GM18870 (cell line): ENCODE results near the gene NUDT15.
"Not testable (repeated sequence)": the region's sequence is repeated elsewhere in the genome, so short reads cannot be mapped to it uniquely, and the experiment has no call there.

Source experiments
- ATAC-seq: cut with Tn5 transposase; IDR thresholded peaks from one replicate; pipeline ENCODE4 v1.9.1; 2021; ENCODE audit warnings: moderate library complexity; ENCODE audit not compliant: unreplicated experiment

The NUDT15 gene

DNA sequence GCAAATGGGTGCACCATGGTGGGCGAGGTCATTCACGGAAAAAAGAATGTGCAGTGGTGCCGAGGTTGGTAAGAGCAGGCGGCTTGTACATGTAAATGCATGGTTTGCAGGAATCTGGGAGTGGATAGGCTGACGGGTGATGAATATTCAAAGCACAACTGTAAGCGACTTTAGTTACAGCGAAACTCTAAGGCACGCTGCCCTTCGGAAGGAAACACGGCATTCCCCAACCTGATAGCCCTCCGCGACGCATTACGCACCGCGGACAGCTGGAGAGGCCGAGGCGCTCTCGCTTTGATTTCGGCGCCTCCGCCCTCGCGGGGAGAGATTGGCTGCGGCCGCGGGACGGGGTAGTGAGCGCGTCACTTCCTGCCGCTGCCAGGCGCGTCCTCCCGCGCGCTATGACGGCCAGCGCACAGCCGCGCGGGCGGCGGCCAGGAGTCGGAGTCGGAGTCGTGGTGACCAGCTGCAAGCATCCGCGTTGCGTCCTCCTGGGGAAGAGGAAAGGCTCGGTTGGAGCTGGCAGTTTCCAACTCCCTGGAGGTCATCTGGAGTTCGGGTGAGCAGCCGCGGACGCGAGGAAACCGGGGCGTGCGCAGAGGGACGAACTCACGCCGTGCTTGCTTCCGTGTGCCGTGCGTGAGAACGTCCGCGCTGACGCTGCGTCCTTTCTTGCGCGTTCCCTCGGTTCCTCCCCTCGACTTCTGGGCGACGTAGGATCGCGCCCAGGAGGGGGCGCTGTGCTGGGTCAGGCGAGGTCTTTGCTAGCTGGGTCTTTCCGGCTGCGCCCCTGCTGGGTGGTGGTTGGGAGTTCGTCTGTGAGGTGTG is at the start of gene NUDT15:
Gene NUDT15 (plus strand): TSS at position 381 of the 828 bp plus-strand sequence. CDS start 21 bp downstream, at position 402.
- ATAC-seq: peak; percentile 81

- ATAC-seq: no peak
Observed at GRCh38 chr13:47990427-47990826, 47.1 kb upstream of the NUDT15 start.

GRCh38 chr13:47990920-47991466 is 46.5 kb upstream of the NUDT15 start:
- ATAC-seq: no peak

GRCh38 chr13:47991859-47992258 is 45.7 kb upstream of the NUDT15 start:
- ATAC-seq: no peak

GRCh38 chr13:47997384-47997783 is 40.1 kb upstream of the NUDT15 start:
- ATAC-seq: no peak

- no peak for ATAC-seq
Observed at GRCh38 chr13:47999973-48000372, 37.6 kb upstream of the NUDT15 start.

DNA sequence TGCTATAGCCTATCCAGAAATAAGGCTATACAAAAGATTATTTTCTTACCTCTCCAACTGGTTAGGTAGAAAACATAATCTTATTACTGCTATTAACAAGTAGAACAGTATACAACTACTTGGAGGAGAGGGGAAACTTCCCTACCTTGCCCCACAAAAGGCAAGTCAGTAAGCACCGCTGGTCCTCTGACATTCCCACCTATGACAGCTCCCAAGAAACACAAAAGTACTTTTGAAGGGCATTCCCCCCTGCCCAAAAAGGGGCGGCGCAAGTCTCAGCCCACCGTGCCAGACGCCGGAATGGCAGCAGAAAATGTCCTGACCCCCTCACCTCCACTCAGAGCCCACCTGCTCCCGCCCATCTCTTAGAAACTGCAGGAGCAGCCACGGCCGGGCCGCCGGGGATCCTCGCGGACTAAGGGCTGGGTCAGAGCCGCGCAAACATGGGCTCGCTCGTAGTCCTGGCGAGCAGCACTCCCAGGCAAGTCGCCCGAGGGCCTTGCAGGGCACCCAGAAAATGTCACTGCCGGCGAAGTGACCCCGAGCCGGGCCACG is 36.9 kb upstream of the NUDT15 start:
- ATAC-seq: peak; percentile 36

DNA sequence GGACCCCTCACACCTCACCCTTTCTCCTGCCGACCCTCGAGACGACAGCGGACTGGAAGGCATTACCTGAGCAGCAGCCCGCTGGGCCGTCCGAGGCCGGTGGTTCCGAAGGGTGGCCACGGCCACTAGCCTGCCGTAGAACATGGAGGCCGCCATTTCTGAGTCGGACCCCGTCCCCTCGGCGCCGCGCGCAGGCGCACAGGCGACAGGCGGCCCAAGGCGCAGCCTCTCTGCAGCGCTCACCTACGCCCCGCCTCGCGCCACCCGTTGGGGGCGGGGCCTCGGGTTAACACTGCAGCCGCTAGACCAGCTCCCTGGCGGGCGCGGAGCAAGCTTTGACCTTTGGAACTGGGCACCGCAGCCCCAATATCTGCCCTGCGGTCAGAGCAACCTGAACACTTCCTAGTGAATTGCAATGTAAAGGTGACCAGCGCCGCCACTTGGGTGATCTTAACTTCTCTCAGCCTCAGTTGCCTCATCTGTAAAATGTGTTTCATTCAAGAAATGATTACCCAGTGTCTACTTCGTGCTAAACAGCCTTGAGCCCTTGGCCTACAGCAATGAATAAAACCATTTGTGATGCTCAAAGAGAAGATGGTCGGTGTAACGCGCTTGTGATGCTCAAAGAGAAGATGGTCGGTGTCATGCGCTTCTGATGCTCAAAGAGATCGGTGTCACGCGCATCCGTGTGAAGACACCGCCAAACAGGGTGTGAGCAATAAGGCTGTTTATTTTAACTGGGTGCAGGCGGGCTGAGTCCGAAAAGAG is 36.2 kb upstream of the NUDT15 start, which contains the start of gene SUCLA2:
Gene SUCLA2 (minus strand): TSS at position 160 of the 768 bp plus-strand sequence. CDS start 4 bp downstream, at position 156.
- peak; percentile 92 for ATAC-seq

GRCh38 chr13:48001999-48002398 is 35.5 kb upstream of the NUDT15 start:
- not testable (repeated sequence) for ATAC-seq

DNA sequence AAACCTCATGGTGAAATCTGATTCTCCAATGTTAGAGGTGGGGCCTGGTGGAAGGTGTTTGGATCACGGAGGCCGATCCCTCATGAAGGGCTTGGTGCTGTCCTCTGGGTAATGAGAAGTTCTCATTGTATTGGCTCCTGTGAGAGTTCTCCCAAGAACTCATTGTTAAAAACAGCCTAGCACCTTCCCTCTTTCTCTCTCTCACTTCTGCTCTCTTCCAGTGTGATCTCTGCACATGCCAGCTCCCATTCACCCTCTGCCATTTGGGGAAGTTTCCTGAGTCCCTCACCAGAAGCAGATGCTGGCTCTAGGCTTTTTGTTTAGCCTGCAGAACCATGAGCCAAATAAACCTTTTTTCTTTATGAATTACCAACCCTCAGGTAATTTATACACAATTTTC is 33.3 kb upstream of the NUDT15 start:
- ATAC-seq: no peak

DNA sequence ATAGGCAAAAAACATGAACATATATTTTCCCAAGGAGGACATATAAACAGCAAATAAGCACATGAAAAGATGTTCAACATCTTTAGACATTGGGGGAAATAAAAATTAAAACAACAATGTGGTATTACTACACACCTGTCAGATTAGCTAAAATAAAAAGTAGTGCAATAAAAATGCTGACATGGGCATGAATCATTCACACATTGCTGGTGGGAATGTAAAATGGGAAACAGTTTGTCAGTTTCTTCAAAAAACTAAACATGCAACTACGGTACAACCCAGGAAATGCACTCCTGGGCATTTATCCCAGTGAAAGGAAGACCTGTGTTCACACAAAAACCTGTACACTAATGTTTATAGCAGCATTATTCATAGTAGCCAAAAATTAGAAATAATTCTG is 31.1 kb upstream of the NUDT15 start:
- ATAC-seq: no peak

DNA sequence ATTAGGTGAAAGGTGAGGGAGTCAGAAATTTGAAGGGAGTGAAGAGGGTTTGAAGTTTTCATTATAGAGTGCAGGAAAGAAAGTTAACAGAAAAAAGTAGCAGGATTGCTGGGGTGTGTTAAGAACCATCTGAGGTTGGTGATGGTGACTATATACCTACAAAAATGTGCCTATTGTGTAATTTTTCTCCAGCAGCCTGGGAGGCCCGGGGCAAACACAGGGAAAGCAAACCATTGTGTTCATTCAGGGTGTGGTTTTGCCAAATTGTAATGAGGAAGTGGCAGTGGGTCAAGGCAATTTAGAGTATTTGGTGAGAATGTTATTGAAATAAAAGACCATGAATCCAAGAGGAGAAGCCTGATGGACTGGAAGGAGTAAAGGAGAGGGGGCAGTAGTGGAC is 28.2 kb upstream of the NUDT15 start:
- ATAC-seq: no peak

DNA sequence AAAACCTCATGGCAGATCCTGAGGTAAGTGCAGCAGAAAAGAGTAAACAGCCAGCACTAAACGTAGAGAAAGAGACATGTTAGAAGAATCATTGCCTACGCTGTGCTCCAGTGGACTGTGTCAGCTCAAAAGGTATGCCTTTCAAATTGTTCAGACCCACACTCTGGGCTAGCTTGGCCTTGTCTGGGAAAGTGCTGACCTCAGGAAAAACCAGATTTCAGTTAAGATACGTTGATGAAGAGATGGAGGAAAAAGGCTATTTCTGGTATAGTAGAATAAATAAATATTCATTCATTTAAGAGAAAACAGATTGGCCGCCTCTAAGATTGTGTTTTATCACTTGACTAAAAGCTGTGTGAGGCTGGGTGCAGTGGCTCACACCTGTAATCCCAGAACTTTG is 26.8 kb upstream of the NUDT15 start:
- ATAC-seq: no peak

DNA sequence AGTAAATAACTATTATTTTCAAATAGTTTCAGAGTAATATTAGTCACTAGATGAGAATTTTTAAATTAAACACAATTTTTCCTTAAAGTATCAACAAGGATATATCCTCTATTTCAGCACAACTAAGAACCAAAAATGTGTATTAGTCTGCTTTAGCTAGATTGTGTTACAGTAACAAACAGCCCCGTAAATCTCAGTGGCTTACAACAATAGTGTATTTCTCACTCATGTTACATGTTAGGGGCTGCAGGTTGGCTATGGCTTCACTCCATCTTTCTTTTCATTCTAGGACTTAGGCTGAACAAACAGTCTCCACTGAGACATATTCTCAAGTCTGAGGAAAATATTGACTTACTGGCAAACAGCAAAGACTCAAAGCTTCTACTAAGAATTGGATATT is 24.9 kb upstream of the NUDT15 start:
- no peak for ATAC-seq

DNA sequence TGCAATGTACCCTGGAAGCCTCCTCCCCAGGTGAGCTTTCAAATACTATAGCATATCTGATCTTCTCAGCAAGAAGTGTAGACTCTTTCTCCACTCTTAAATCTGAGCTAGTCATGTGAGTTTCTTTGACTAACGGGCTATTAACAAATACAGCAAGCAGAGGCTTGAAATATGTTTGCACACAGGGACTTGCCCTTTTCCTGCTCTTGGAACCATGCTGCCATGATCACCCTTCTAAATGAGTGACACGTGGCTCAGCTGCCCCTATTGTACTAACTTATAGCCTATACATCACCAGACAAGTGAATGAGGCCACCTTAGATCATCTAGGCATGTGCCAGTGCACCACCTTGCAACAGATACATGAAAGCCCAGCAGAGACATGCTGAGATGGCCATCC is 23.2 kb upstream of the NUDT15 start:
- no peak for ATAC-seq

DNA sequence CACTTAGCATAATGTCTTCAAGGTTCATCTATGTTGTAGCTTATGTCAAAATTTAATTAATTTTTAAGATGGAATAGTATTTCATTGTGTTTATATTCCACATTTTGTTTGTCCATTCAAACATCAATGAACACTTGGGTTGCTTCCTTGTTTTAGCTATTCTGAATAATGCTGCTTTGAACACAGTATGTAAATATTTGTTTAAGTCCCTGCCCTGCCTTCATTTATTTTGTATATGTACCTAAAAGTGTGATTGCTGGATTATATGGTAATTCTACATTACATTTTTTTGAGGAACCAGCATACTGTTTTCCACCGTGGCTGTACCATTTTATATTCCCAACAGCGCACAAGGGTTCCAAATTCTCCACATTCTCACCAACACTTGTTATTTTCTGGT is 18.9 kb upstream of the NUDT15 start:
- no peak for ATAC-seq

GRCh38 chr13:48019796-48020195 is 17.7 kb upstream of the NUDT15 start:
- no peak for ATAC-seq

GRCh38 chr13:48028066-48028465 is 9.5 kb upstream of the NUDT15 start:
- ATAC-seq: no peak

- no peak for ATAC-seq
Observed at GRCh38 chr13:48029859-48030258, 7.7 kb upstream of the NUDT15 start.

DNA sequence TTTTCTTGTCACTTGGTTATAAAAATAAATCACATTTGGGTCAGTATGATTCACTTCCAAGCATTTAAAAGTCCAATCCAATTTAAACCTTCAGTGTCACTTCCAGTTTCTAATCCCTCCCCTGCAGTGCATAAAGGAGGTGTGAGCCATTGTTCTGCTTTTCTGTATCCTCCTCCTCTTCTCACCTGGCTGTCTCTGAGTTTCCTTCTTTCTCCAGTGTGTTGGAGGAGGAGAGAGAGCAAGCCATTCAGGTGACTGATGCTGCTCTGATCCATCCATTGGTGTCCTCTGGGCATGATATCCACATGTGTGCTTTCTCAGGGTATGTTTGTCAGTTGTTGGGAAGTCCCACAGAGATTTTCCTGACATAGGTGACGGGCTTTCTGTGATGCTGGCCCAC is 1.2 kb downstream of the NUDT15 start:
- ATAC-seq: no peak

DNA sequence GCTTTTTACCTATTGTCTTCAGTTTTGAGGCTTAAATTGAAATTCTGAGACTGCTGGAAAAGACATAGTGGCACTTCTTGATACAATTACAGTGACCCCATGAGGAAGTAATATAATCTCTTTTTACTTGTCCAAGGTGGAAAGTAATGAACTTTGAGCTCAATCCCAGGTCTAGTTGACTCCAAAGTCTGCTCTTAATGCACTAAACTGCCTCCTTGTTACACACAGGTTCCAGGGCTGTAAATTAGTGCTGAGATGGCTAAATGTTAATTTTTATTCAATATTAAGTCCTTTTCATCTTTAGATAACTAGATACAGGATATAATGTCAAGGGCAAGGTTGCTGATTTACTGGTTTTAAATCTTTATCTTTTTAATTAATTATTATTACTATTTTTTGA is 2.5 kb downstream of the NUDT15 start:
- ATAC-seq: no peak
